Prostate gland (tissue), 2 donors: ENCODE measurements around the gene ACYP2.
"Not testable (repeated sequence)": the region's sequence is repeated elsewhere in the genome, so short reads cannot be mapped to it uniquely, and the experiment has no call there.

Experiments used
- CTCF ChIP-seq, 4 experiments: fragments of 200-600 bp in 2 of 4; fragments of 450-650 bp in 2 of 4; sonication (generic) in 2 of 4; IDR thresholded peaks; 1 replicate in 3 of 4; 2 replicates in 1 of 4; pipeline ENCODE4 v1.5.1; 2016 to 2019; ENCODE audit warnings: antibody characterized with exemption in 4 of 4, mild to moderate bottlenecking in 2 of 4, moderate library complexity in 2 of 4
- POLR2A ChIP-seq: fragments of 450-650 bp; IDR thresholded peaks from one replicate; pipeline ENCODE4 v1.6.1; 2016; ENCODE audit warnings: antibody characterized with exemption, mild to moderate bottlenecking
- POLR2AphosphoS5 ChIP-seq: sonication (generic); formaldehyde crosslinking; IDR thresholded peaks from one replicate; pipeline ENCODE4 v1.6.1; 2017; ENCODE audit warnings: antibody characterized with exemption

GRCh38 chr2:54095406-54095805 lies 20.0 kb upstream of the ACYP2 start:
- not testable (repeated sequence) for TF ChIP-seq CTCF (IDR thresholded peaks at IDR 0.05); POLR2A; POLR2AphosphoS5
